HG03378 (cell line): ENCODE data around the gene FSCN2.

Experiments
- ATAC-seq: cut with Tn5 transposase; IDR thresholded peaks from one replicate; pipeline ENCODE4 v1.9.1; 2021; ENCODE audit warnings: mild to moderate bottlenecking, moderate library complexity; ENCODE audit not compliant: unreplicated experiment

The FSCN2 gene

GRCh38 chr17:81527591-81528383, at the start of gene FSCN2:
Gene FSCN2, plus strand, starts transcription at chr17:81528377. Its CDS starts 155 bp downstream, at chr17:81528532.
- no peak for ATAC-seq

- no peak for ATAC-seq
Measured at GRCh38 chr17:81479175-81480071, 48.8 kb upstream of the FSCN2 start.

GRCh38 chr17:81480140-81481072, 47.8 kb upstream of the FSCN2 start:
- ATAC-seq: no peak

- no peak for ATAC-seq
Measured at GRCh38 chr17:81481073-81481799, 46.9 kb upstream of the FSCN2 start.

GRCh38 chr17:81481815-81482505, 46.2 kb upstream of the FSCN2 start:
- no peak for ATAC-seq

GRCh38 chr17:81482673-81483072, 45.5 kb upstream of the FSCN2 start:
- ATAC-seq: no peak

GRCh38 chr17:81483085-81483861, 44.9 kb upstream of the FSCN2 start:
- ATAC-seq: no peak

- ATAC-seq: no peak
Measured at GRCh38 chr17:81483862-81484194, 44.3 kb upstream of the FSCN2 start.

- ATAC-seq: no peak
Measured at GRCh38 chr17:81484195-81484979, 43.8 kb upstream of the FSCN2 start.

- ATAC-seq: no peak
Measured at GRCh38 chr17:81486199-81486810, 41.9 kb upstream of the FSCN2 start.

- no peak for ATAC-seq
Measured at GRCh38 chr17:81487089-81487486, 41.1 kb upstream of the FSCN2 start.

GRCh38 chr17:81487487-81488275, 40.5 kb upstream of the FSCN2 start:
- no peak for ATAC-seq

GRCh38 chr17:81488276-81488860, 39.8 kb upstream of the FSCN2 start:
- ATAC-seq: no peak

GRCh38 chr17:81489012-81489997, 38.9 kb upstream of the FSCN2 start:
- ATAC-seq: no peak
